ENCODE data around the gene TDRD6. TPM values are rescaled to one million over a fixed set of nuclear protein-coding genes. Genes with fewer than 3 reads are reported as not detected.

Gene TDRD6, protein sequence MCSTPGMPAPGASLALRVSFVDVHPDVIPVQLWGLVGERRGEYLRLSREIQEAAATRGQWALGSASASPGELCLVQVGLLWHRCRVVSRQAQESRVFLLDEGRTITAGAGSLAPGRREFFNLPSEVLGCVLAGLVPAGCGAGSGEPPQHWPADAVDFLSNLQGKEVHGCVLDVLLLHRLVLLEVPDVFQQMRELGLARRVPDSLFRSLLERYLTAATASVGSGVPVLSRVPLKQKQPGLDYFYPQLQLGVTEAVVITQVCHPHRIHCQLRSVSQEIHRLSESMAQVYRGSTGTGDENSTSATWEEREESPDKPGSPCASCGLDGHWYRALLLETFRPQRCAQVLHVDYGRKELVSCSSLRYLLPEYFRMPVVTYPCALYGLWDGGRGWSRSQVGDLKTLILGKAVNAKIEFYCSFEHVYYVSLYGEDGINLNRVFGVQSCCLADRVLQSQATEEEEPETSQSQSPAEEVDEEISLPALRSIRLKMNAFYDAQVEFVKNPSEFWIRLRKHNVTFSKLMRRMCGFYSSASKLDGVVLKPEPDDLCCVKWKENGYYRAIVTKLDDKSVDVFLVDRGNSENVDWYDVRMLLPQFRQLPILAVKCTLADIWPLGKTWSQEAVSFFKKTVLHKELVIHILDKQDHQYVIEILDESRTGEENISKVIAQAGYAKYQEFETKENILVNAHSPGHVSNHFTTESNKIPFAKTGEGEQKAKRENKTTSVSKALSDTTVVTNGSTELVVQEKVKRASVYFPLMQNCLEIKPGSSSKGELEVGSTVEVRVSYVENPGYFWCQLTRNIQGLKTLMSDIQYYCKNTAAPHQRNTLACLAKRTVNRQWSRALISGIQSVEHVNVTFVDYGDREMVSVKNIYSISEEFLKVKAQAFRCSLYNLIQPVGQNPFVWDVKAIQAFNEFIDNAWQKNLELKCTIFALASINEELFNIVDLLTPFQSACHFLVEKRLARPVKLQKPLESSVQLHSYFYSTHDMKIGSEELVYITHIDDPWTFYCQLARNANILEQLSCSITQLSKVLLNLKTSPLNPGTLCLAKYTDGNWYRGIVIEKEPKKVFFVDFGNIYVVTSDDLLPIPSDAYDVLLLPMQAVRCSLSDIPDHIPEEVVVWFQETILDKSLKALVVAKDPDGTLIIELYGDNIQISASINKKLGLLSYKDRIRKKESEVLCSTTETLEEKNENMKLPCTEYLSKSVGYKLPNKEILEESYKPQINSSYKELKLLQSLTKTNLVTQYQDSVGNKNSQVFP (N-terminal part only)
- 0.14 TPM in 1 of 2 replicates, not detected in the other for total RNA-seq (2014; rRNA removed; shearing (Covaris generic))
- 0.10 and 0.24 TPM in 2 replicates for polyA plus RNA-seq (2016; fragmentation: Nextera tagmentation; extraction: Ambion mirVana)
- long read RNA-seq: 0 reads

DNA sequence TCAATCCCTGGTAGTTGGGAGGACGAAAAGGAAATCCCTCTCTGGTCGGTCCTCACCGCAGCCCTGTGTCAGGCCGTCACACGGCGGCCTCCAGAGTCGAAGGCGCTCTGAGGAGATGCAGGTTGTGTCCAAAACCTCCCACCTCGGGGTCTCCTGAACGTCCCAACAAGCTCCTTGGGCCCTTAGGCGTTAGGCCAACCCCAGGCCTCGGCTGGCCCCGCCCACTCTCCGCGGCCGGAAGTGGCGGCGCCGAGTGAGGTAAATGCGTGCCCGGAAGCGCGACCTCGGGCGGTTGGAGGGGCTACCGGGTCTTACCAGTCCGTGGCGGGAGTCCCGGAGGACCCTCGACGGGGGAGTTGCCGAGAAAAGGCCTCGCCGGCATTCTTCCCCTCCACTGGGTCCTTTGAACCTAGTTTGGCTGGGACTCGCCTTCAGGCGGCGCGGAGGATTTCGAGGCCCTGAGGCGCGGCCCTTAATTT is at the start of gene TDRD6:
TSS of gene TDRD6 (plus strand) at position 267 of the 479 bp plus-strand sequence. CDS start 244 bp downstream, outside the sequence.
- Histone ChIP-seq H3F3A (replicated peaks; ENCODE audit: low read depth) (no peaks in the 10 kb centered on the region), H3K4me3 (no peak within 1 kb of the TSS), H3K27me3 (ENCODE audit: insufficient read depth) (no peaks in the 10 kb centered on the region), H4K20me1 (replicated peaks; ENCODE audit: insufficient read depth) (no peaks in the 10 kb centered on the region), H3K36me3 (ENCODE audit: insufficient read depth) (no peaks in the 10 kb centered on the region), H3K9me2 (ENCODE audit: insufficient read depth) (no peaks in the 10 kb centered on the region), H3K27ac (ENCODE audit: low read depth) (no peak within 1 kb of the TSS), H2AFZ (peak within 1 kb of the TSS; percentile 58; the same call in 1 of the 2 replicates), H3K4me2 (no peak within 1 kb of the TSS), H3K79me2 (replicated peaks; ENCODE audit: insufficient read depth) (no peaks in the 10 kb centered on the region), H3K4me1 (ENCODE audit: insufficient read depth) (no peaks in the 10 kb centered on the region)
- no peak within 1 kb of the TSS for H3K4me3 Mint-ChIP-seq
- no peaks in the 10 kb centered on the region for H3K9me3 Mint-ChIP-seq
- DNase-seq (ENCODE audit: low spot score) (peak; percentile 4), ATAC-seq (peak; percentile 47; the same call in 2 of the 3 replicates)
- no peak within 1 kb of the TSS for H3K27ac Mint-ChIP-seq
- no peaks in the 10 kb centered on the region for H3K4me1 Mint-ChIP-seq
- no peak for TF ChIP-seq JUNB (IDR thresholded peaks at IDR 0.05; ENCODE audit: unreplicated experiment)
- H3K27me3 Mint-ChIP-seq (ENCODE audit: insufficient read depth, low read depth, poor library complexity): peaks cover 6% of the 10 kb centered on the region
- H3K36me3 Mint-ChIP-seq (ENCODE audit: low read depth): no peaks in the 10 kb centered on the region

DNA sequence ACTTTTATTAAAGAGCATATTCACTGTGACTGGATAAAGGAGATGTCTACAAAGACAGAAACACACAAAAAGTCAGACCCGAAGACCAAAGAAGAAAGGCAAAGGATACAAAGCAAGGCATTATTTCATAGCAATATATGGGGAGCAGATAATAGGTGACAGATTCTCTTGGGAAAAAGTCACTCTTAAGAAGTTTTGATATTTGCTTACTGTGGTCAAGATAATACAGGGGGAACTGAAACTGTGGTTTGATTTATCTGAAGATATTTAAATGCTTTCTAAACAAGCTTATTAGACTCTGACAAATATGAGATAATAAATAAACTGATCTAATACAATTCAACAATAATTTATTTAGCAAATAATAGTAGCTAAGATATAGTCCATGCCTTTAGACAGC is 49.8 kb upstream of the TDRD6 start:
- Histone ChIP-seq H3K9me2 (ENCODE audit: insufficient read depth) (no peaks in the 10 kb centered on the region), H3K27ac (ENCODE audit: low read depth) (no peak overlapping the region), H3K4me3 (no peak overlapping the region), H3K4me2 (no peak overlapping the region), H3F3A (replicated peaks; ENCODE audit: low read depth) (no peaks in the 10 kb centered on the region), H3K27me3 (ENCODE audit: insufficient read depth) (no peaks in the 10 kb centered on the region), H3K36me3 (ENCODE audit: insufficient read depth) (no peaks in the 10 kb centered on the region), H4K20me1 (replicated peaks; ENCODE audit: insufficient read depth) (no peaks in the 10 kb centered on the region), H3K4me1 (ENCODE audit: insufficient read depth) (no peaks in the 10 kb centered on the region), H3K79me2 (replicated peaks; ENCODE audit: insufficient read depth) (no peaks in the 10 kb centered on the region), H2AFZ (no peak overlapping the region)
- H3K27ac Mint-ChIP-seq: no peak overlapping the region
- peaks cover 9% of the 10 kb centered on the region for H3K4me1 Mint-ChIP-seq
- no peak for DNase-seq (ENCODE audit: low spot score)
- ATAC-seq: no peak
- H3K27me3 Mint-ChIP-seq (ENCODE audit: insufficient read depth, low read depth, poor library complexity): no peaks in the 10 kb centered on the region
- no peak overlapping the region for H3K4me3 Mint-ChIP-seq
- no peaks in the 10 kb centered on the region; the same call in 2 of the 3 replicates for H3K9me3 Mint-ChIP-seq
- H3K36me3 Mint-ChIP-seq (ENCODE audit: low read depth): no peaks in the 10 kb centered on the region
- no peak for TF ChIP-seq JUNB (IDR thresholded peaks at IDR 0.05; ENCODE audit: unreplicated experiment)
- TF ChIP-seq, protein P1, sequence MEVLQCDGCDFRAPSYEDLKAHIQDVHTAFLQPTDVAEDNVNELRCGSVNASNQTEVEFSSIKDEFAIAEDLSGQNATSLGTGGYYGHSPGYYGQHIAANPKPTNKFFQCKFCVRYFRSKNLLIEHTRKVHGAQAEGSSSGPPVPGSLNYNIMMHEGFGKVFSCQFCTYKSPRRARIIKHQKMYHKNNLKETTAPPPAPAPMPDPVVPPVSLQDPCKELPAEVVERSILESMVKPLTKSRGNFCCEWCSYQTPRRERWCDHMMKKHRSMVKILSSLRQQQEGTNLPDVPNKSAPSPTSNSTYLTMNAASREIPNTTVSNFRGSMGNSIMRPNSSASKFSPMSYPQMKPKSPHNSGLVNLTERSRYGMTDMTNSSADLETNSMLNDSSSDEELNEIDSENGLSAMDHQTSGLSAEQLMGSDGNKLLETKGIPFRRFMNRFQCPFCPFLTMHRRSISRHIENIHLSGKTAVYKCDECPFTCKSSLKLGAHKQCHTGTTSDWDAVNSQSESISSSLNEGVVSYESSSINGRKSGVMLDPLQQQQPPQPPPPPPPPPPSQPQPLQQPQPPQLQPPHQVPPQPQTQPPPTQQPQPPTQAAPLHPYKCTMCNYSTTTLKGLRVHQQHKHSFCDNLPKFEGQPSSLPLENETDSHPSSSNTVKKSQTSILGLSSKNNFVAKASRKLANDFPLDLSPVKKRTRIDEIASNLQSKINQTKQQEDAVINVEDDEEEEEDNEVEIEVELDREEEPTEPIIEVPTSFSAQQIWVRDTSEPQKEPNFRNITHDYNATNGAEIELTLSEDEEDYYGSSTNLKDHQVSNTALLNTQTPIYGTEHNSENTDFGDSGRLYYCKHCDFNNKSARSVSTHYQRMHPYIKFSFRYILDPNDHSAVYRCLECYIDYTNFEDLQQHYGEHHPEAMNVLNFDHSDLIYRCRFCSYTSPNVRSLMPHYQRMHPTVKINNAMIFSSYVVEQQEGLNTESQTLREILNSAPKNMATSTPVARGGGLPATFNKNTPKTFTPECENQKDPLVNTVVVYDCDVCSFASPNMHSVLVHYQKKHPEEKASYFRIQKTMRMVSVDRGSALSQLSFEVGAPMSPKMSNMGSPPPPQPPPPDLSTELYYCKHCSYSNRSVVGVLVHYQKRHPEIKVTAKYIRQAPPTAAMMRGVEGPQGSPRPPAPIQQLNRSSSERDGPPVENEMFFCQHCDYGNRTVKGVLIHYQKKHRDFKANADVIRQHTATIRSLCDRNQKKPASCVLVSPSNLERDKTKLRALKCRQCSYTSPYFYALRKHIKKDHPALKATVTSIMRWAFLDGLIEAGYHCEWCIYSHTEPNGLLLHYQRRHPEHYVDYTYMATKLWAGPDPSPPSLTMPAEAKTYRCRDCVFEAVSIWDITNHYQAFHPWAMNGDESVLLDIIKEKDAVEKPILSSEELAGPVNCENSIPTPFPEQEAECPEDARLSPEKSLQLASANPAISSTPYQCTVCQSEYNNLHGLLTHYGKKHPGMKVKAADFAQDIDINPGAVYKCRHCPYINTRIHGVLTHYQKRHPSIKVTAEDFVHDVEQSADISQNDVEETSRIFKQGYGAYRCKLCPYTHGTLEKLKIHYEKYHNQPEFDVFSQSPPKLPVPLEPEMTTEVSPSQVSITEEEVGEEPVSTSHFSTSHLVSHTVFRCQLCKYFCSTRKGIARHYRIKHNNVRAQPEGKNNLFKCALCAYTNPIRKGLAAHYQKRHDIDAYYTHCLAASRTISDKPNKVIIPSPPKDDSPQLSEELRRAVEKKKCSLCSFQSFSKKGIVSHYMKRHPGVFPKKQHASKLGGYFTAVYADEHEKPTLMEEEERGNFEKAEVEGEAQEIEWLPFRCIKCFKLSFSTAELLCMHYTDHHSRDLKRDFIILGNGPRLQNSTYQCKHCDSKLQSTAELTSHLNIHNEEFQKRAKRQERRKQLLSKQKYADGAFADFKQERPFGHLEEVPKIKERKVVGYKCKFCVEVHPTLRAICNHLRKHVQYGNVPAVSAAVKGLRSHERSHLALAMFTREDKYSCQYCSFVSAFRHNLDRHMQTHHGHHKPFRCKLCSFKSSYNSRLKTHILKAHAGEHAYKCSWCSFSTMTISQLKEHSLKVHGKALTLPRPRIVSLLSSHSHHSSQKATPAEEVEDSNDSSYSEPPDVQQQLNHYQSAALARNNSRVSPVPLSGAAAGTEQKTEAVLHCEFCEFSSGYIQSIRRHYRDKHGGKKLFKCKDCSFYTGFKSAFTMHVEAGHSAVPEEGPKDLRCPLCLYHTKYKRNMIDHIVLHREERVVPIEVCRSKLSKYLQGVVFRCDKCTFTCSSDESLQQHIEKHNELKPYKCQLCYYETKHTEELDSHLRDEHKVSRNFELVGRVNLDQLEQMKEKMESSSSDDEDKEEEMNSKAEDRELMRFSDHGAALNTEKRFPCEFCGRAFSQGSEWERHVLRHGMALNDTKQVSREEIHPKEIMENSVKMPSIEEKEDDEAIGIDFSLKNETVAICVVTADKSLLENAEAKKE (CRISPR knock-in tag; IDR thresholded peaks at IDR 0.05): no peak
- no peak for TF ChIP-seq POLR2AphosphoS5 (IDR thresholded peaks at IDR 0.05; ENCODE audit: low read depth)
- TF ChIP-seq, protein P2, sequence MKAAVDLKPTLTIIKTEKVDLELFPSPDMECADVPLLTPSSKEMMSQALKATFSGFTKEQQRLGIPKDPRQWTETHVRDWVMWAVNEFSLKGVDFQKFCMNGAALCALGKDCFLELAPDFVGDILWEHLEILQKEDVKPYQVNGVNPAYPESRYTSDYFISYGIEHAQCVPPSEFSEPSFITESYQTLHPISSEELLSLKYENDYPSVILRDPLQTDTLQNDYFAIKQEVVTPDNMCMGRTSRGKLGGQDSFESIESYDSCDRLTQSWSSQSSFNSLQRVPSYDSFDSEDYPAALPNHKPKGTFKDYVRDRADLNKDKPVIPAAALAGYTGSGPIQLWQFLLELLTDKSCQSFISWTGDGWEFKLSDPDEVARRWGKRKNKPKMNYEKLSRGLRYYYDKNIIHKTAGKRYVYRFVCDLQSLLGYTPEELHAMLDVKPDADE (IDR thresholded peaks at IDR 0.05): no peak
- no peak for TF ChIP-seq ZNF114 (CRISPR knock-in tag; IDR thresholded peaks at IDR 0.05)
- no peak for TF ChIP-seq EZH2phosphoT487 (IDR thresholded peaks at IDR 0.05; ENCODE audit: unreplicated experiment)

Measured in GM23338 (cell line).